Calu3 (cell line): ENCODE data around the gene GPATCH1. TPM values are rescaled to one million over a fixed set of nuclear protein-coding genes. Genes with fewer than 3 reads are reported as not detected.

Experiments
- BruUV-seq: library from RNA; stranded (reverse); fragments of 400-500 nt; replicated peaks from 2 replicates; lab custom pipeline; 2021; lab: Mats Ljungman, UMichigan
- CTCF ChIA-PET: fragments of 300-600 bp; sonication (Branson Sonifier 250); formaldehyde crosslinking; loops from one replicate; lab custom pipeline; 2022; ENCODE audit warnings: antibody characterized with exemption; lab: Charles Lee
- DNase-seq: peaks from one replicate; pipeline ENCODE4 v3.0.0; 2022
- H3K27ac Mint-ChIP-seq: one replicate; pipeline ENCODE4 v1.8.0; 2022; ENCODE audit warnings: mixed read lengths; ENCODE audit not compliant: unreplicated experiment
- H3K27me3 Mint-ChIP-seq: one replicate; pipeline ENCODE4 v1.8.0; 2022; ENCODE audit warnings: mixed read lengths; ENCODE audit not compliant: unreplicated experiment
- H3K36me3 Mint-ChIP-seq: one replicate; pipeline ENCODE4 v1.8.0; 2022; ENCODE audit warnings: mild to moderate bottlenecking, moderate library complexity, mixed read lengths; ENCODE audit not compliant: insufficient read depth, unreplicated experiment
- H3K4me1 Mint-ChIP-seq: one replicate; pipeline ENCODE4 v1.8.0; 2022; ENCODE audit warnings: mild to moderate bottlenecking, low read depth, mixed read lengths; ENCODE audit not compliant: unreplicated experiment
- H3K4me3 Mint-ChIP-seq: one replicate; pipeline ENCODE4 v1.8.0; 2022; ENCODE audit warnings: mild to moderate bottlenecking, low read depth, moderate library complexity, mixed read lengths; ENCODE audit not compliant: unreplicated experiment
- H3K9me3 Mint-ChIP-seq: one replicate; pipeline ENCODE4 v1.8.0; 2022; ENCODE audit warnings: low read depth, mixed read lengths; ENCODE audit not compliant: unreplicated experiment
- CTCF ChIP-seq: fragments of 200-600 bp; IDR thresholded peaks from one replicate; pipeline ENCODE4 v1.8.0; 2022; ENCODE audit warnings: antibody characterized with exemption; ENCODE audit not compliant: unreplicated experiment
- intact Hi-C: fragments of 100-400 bp; cut with micrococcal nuclease; formaldehyde crosslinking; loops from one replicate; pipeline ENCODE4 v1.10.0; 2022; ENCODE audit not compliant: unreplicated experiment
- total RNA-seq: library from RNA; stranded (reverse); gene quantifications from 2 replicates; pipeline ENCODE4 v1.2.3, GENCODE V29; 2022

Gene GPATCH1
- total RNA-seq, 1 experiment from 2014 or later: 16.3 TPM

DNA sequence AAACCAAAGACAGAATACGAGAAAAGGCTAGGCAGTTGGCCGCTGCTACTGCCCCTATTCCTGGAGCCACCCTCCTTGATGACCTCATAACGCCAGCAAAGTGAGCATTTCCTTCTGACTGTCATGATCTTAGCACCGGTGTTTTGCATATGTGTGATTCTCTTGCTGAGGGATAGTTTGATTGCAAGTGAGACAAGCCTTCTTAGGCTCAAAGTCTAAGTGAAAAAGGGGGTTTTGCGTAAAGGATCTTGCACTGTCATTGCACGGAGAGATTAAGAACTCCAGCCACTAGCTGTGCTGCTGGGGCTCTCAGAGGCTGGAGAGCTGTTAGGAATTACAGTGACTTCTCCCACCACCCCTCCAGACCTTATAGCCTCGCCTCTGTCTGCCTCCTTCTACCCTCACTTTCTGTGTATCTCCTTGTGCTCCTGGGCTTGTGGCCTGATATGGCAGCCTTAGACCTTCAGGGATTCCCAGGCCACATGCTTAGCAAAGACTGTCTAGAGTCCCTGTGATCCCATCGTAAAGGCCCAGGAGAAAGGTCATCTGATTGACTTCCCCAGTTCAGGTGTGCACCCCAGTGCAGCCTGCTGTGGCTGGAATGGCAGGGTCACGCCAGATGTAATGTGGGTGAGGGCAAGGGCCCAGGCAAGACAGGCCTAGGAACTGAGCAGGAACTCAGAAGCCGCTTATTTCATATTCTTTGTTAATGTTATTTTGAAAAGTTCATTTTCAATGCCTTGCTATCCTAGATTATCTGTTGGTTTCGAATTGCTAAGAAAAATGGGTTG, 12.6 kb downstream of the GPATCH1 start:
- CTCF ChIA-PET: no interaction called here
- intact Hi-C loops: no loop called here
- no peak for DNase-seq
- peaks cover 48% of the 10 kb centered on the region for H3K36me3 Mint-ChIP-seq
- no peak for TF ChIP-seq CTCF
- peaks cover 39% of the 10 kb centered on the region for H3K4me1 Mint-ChIP-seq
- H3K27me3 Mint-ChIP-seq: no peaks in the 10 kb centered on the region
- no peaks in the 10 kb centered on the region for H3K9me3 Mint-ChIP-seq
- H3K4me3 Mint-ChIP-seq: no peak overlapping the region
- no TSS peak for BruUV-seq
- no peak overlapping the region for H3K27ac Mint-ChIP-seq

- H3K27me3 Mint-ChIP-seq: no peaks in the 10 kb centered on the region
- CTCF ChIA-PET: interaction anchor here (0.6 to 0.7 kb wide), 2 partner anchors 39 to 1294 kb away, joined by 3 read pairs; no protein-coding TSS in a partner anchor
- TF ChIP-seq CTCF: no peak
- peaks cover 44% of the 10 kb centered on the region for H3K36me3 Mint-ChIP-seq
- no peak overlapping the region for H3K4me3 Mint-ChIP-seq
- DNase-seq: no peak
- H3K9me3 Mint-ChIP-seq: no peaks in the 10 kb centered on the region
- no peak overlapping the region for H3K27ac Mint-ChIP-seq
- BruUV-seq: no TSS peak
- intact Hi-C loops: no loop called here
- peaks cover 41% of the 10 kb centered on the region for H3K4me1 Mint-ChIP-seq
Measured at GRCh38 chr19:33094436-33095067, 13.6 kb downstream of the GPATCH1 start.

GRCh38 chr19:33096005-33096404, 15.0 kb downstream of the GPATCH1 start:
- peaks cover 49% of the 10 kb centered on the region for H3K4me1 Mint-ChIP-seq
- peak overlapping the region; percentile 22 for H3K27ac Mint-ChIP-seq
- no TSS peak for BruUV-seq
- intact Hi-C loops: no loop called here
- no peaks in the 10 kb centered on the region for H3K27me3 Mint-ChIP-seq
- no peak overlapping the region for H3K4me3 Mint-ChIP-seq
- no peaks in the 10 kb centered on the region for H3K9me3 Mint-ChIP-seq
- CTCF ChIA-PET: no interaction called here
- no peak for DNase-seq
- peaks cover 55% of the 10 kb centered on the region for H3K36me3 Mint-ChIP-seq
- TF ChIP-seq CTCF: no peak

- BruUV-seq: no TSS peak
Measured at GRCh38 chr19:33098055-33098534, 17.1 kb downstream of the GPATCH1 start.

More at GRCh38 chr19:33098055-33098534, 17.1 kb downstream of the GPATCH1 start:
- H3K9me3 Mint-ChIP-seq: no peaks in the 10 kb centered on the region
- TF ChIP-seq CTCF: no peak
- peak; percentile 67 for DNase-seq
- no peaks in the 10 kb centered on the region for H3K27me3 Mint-ChIP-seq
- peaks cover 56% of the 10 kb centered on the region for H3K4me1 Mint-ChIP-seq
- CTCF ChIA-PET: interaction anchor here (0.6 to 1.1 kb wide), 2 partner anchors 31 to 56 kb away, joined by 3 read pairs; no protein-coding TSS in a partner anchor
- H3K36me3 Mint-ChIP-seq: peaks cover 75% of the 10 kb centered on the region
- intact Hi-C loops: no loop called here
- peak overlapping the region; percentile 9 for H3K4me3 Mint-ChIP-seq
- H3K27ac Mint-ChIP-seq: peak overlapping the region; percentile 57
